ENCODE results near the gene OPRD1. TPM values are rescaled to one million over a fixed set of nuclear protein-coding genes. Genes with fewer than 3 reads are reported as not detected.

OPRD1 gene
- total and polyA plus RNA-seq, 2 of the 4 experiments (the other 2 are of a cell fraction), result under 0.01 TPM; not detected in 1

DNA sequence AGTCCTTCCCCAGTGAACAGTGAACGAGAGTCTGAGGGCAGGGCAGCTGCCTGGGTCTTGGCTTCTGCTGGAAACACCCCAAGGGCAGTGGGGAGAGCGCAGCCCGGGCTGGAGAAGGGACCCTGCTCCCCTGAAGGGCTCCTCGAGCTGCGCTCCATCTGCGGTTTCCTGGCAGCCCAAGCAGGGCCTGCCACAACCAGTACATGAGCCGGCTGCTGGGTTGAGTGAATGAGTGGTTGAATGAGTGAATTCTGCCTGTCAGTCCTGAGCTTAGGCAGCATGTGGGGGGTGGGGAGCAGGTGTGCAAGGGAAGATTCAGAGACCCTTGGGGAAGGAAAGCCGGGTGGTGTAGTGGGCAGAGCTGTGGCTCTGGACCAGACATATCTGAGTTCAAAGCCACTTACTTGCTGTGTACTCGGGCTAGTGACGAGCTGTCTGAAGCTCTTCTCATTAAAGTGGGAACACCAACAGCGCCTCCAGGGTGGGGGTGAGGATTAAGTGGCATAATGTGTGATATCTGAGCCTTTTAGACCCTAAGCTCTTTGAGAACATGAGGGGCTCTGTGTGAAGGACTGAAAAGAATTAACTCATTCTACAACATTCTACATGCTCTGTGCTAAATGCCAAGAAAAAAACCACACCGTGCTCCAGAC, 3.7 kb downstream of the OPRD1 start:
- Histone ChIP-seq H4K5ac (ENCODE audit: low read depth, low read length) (no peak overlapping the region), H3K14ac (replicated peaks; ENCODE audit: low read depth, low read length) (no peak overlapping the region), H3K56ac (ENCODE audit: extremely low read depth, insufficient read depth, low read length) (no peak overlapping the region), H3K27me3 (ENCODE audit: control insufficient read depth, insufficient read depth, low read length) (peaks cover 86% of the 10 kb centered on the region), H2AFZ (replicated peaks; ENCODE audit: low read length, poor library complexity) (no peak overlapping the region), H2BK5ac (ENCODE audit: low read depth, low read length, poor library complexity, severe bottlenecking) (no peak overlapping the region), H4K20me1 (ENCODE audit: insufficient read depth, low read length) (no peaks in the 10 kb centered on the region), H3K4ac (ENCODE audit: low read depth, low read length) (no peak overlapping the region), H4K91ac (ENCODE audit: insufficient read depth, low read depth, low read length) (no peak overlapping the region), H4K8ac (ENCODE audit: low read depth in 2 of 2, low read length in 2 of 2) (no peak overlapping the region), H3K9me1 (ENCODE audit: insufficient read depth, low read length) (no peaks in the 10 kb centered on the region), H3K23ac (ENCODE audit: low read depth, low read length) (no peak overlapping the region), H3K18ac (ENCODE audit: low read depth, low read length) (no peak overlapping the region), H3K4me3 (ENCODE audit: insufficient read depth, low read depth, low read length) (no peak overlapping the region), H2AK9ac (replicated peaks; ENCODE audit: low read depth, low read length, poor library complexity) (no peak overlapping the region), H2BK20ac (ENCODE audit: low read depth, low read length) (no peak overlapping the region), H3K79me1 (ENCODE audit: low read depth in 1 of 2, low read length in 2 of 2) (no peaks in the 10 kb centered on the region), H2AK5ac (ENCODE audit: low read depth, low read length) (no peak overlapping the region), H2BK120ac (ENCODE audit: low read depth, low read length) (no peak overlapping the region), H3K27ac (ENCODE audit: insufficient read depth, low read length) (no peak overlapping the region), H3K4me1 (ENCODE audit: control insufficient read depth, insufficient read depth, low read length) (no peaks in the 10 kb centered on the region), H3K36me3 (ENCODE audit: control insufficient read depth, insufficient read depth, low read length) (no peaks in the 10 kb centered on the region), H2BK15ac (ENCODE audit: low read depth, low read length) (no peak overlapping the region), H3K4me2 (ENCODE audit: low read depth, low read length) (no peak overlapping the region), H3K9ac (ENCODE audit: low read depth, low read length) (no peak overlapping the region), H3K9me3 (ENCODE audit: control insufficient read depth, insufficient read depth, low read length) (no peaks in the 10 kb centered on the region; the same call in 1 of the 2 replicates)
- ChIA-PET POLR2A (ENCODE audit: unreplicated experiment) (no interaction called here), CTCF (no interaction called here)
- BruUV-seq (replicated peaks), result no TSS peak
- in situ Hi-C loops (cut with MboI; ENCODE audit: low sequenced_read_pairs) (no loop called here), intact Hi-C loops (cut with micrococcal nuclease) (no loop called here), dilution Hi-C loops (cut with HindIII; ENCODE audit: low sequenced_read_pairs, unreplicated experiment) (no loop called here)
- peak; percentile 29; the same call in 1 of the 2 replicates for ATAC-seq (ENCODE audit: low read depth)
- no peak for TF ChIP-seq FOS (IDR thresholded peaks at IDR 0.05; ENCODE audit: low read depth, low read length)
- TF ChIP-seq BHLHE40 (IDR thresholded peaks at IDR 0.05; ENCODE audit: low read depth, low read length), result no peak
- TF ChIP-seq USF2 (IDR thresholded peaks at IDR 0.05; ENCODE audit: low read depth, low read length), result no peak
- TF ChIP-seq MXI1 (IDR thresholded peaks at IDR 0.05; ENCODE audit: borderline replicate concordance, low read depth, low read length), result no peak
- TF ChIP-seq RFX5 (IDR thresholded peaks at IDR 0.05; ENCODE audit: low read depth, low read length), result no peak
- TF ChIP-seq CHD1 (IDR thresholded peaks at IDR 0.05; ENCODE audit: low read depth, low read length), result no peak
- no peak for TF ChIP-seq RAD21 (IDR thresholded peaks at IDR 0.05; ENCODE audit: low read length)
- TF ChIP-seq RCOR1 (IDR thresholded peaks at IDR 0.05; ENCODE audit: insufficient replicate concordance, low read length), result no peak
- TF ChIP-seq, protein P1, sequence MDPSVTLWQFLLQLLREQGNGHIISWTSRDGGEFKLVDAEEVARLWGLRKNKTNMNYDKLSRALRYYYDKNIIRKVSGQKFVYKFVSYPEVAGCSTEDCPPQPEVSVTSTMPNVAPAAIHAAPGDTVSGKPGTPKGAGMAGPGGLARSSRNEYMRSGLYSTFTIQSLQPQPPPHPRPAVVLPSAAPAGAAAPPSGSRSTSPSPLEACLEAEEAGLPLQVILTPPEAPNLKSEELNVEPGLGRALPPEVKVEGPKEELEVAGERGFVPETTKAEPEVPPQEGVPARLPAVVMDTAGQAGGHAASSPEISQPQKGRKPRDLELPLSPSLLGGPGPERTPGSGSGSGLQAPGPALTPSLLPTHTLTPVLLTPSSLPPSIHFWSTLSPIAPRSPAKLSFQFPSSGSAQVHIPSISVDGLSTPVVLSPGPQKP (IDR thresholded peaks at IDR 0.05; ENCODE audit: borderline replicate concordance, low read depth, low read length), result no peak
- TF ChIP-seq MAZ (IDR thresholded peaks at IDR 0.05; ENCODE audit: borderline replicate concordance, low read depth, low read length), result no peak
- no peak for TF ChIP-seq MAFK (IDR thresholded peaks at IDR 0.05; ENCODE audit: low read depth, low read length)
- TF ChIP-seq SMC3 (IDR thresholded peaks at IDR 0.05; ENCODE audit: low read depth, low read length), result no peak
- no peak for TF ChIP-seq CEBPB (IDR thresholded peaks at IDR 0.05; ENCODE audit: low read depth, low read length)
- no peak for TF ChIP-seq NFE2L2 (IDR thresholded peaks at IDR 0.05; ENCODE audit: low read depth, low read length)
- TF ChIP-seq POLR2A (IDR thresholded peaks at IDR 0.05; ENCODE audit: low read depth, low read length), result no peak
- no peak for TF ChIP-seq CTCF (conservative IDR thresholded peaks at IDR 0.05; ENCODE audit: low read depth, low read length)
- WGBS, 2 experiments (ENCODE audit: extremely low coverage in 2 of 2, insufficient read length in 1 of 2), result 28% methylated on average over 4 of the region's 12 CpGs; no CpG with 5 or more reads in 1 of the 2 experiments
- no peak for DNase-seq
